SK-N-SH (cell line): ENCODE results near the gene METTL23.

Experiments used
- CHD2 ChIP-seq: fragments of 150-350 bp; IDR thresholded peaks from 2 replicates; pipeline ENCODE4 v1.6.1; 2018; ENCODE audit warnings: low read length; ENCODE audit not compliant: partially characterized antibody
- CTCF ChIP-seq: fragments of 200-600 bp; sonication (generic); IDR thresholded peaks from 2 replicates; pipeline ENCODE4 v1.6.1; 2017; ENCODE audit warnings: antibody characterized with exemption, mild to moderate bottlenecking, moderate library complexity
- GATA2 ChIP-seq: sonication (generic); formaldehyde crosslinking; IDR thresholded peaks from 2 replicates; pipeline ENCODE4 v1.5.0; 2020; ENCODE audit warnings: mild to moderate bottlenecking, missing genetic modification reagents
- MAX ChIP-seq: IDR thresholded peaks from 2 replicates; pipeline ENCODE4 v1.4.0; 2012; ENCODE audit warnings: low read depth
- MEF2A ChIP-seq: IDR thresholded peaks from 2 replicates; pipeline ENCODE4 v1.4.0; 2012; ENCODE audit warnings: low read depth, borderline replicate concordance
- NFIC ChIP-seq: IDR thresholded peaks from 2 replicates; pipeline ENCODE4 v1.4.0; 2012; ENCODE audit warnings: borderline replicate concordance
- POLR2AphosphoS5 ChIP-seq: IDR thresholded peaks from 2 replicates; pipeline ENCODE4 v1.6.1; 2012; ENCODE audit warnings: low read depth, low read length
- REST ChIP-seq: IDR thresholded peaks from 2 replicates; pipeline ENCODE4 v1.6.1; 2012; ENCODE audit warnings: mild to moderate bottlenecking, low read depth, low read length, moderate library complexity
- TAF1 ChIP-seq: IDR thresholded peaks from 2 replicates; pipeline ENCODE4 v1.6.1; 2012; ENCODE audit warnings: low read depth, mild to moderate bottlenecking, low read length, moderate library complexity, borderline replicate concordance

- TF ChIP-seq CHD2 (no peak), MEF2A (no peak), REST (no peak), TAF1 (no peak), CTCF (no peak), POLR2AphosphoS5 (no peak), MAX (no peak), NFIC (no peak), GATA2 (CRISPR knock-in tag) (no peak)
Measured at GRCh38 chr17:76781056-76781982, 54.7 kb downstream of the METTL23 start.
